Ramos (cell line): ENCODE results near the gene RAB40B.

ENCODE experiments used
- in situ Hi-C: fragments of 300-500 bp; cut with MboI; formaldehyde crosslinking; loops from one replicate; pipeline ENCODE4 v1.14.3; 2022; ENCODE audit warnings: low sequenced_read_pairs; ENCODE audit not compliant: unreplicated experiment

The RAB40B gene

GRCh38 chr17:82693168-82693867, 5.2 kb downstream of the RAB40B start:
- in situ Hi-C loops: no loop called here

GRCh38 chr17:82692268-82692667, 6.2 kb downstream of the RAB40B start:
- in situ Hi-C loops: no loop called here

DNA sequence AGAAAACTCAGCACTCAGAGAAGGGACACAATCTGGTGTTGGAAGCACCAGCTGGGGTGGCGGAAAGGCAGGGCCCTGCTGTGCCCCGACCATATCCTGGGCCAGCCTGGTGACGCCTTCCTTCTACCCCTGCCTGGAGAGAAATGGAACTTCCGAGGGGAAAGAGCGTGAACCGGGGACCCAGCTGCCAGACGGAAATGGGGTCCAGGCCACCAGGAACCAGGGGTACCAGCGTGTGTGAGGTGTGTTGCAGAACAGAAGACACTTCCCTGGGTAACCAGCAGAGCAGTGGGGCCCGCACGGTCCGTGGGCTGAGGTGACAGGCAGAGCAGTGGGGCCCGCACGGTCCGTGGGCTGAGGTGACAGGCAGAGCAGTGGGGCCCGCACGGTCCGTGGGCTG, 6.8 kb downstream of the RAB40B start:
- in situ Hi-C loops: no loop called here

- in situ Hi-C loops: no loop called here
Observed at GRCh38 chr17:82690786-82691489, 7.6 kb downstream of the RAB40B start.

DNA sequence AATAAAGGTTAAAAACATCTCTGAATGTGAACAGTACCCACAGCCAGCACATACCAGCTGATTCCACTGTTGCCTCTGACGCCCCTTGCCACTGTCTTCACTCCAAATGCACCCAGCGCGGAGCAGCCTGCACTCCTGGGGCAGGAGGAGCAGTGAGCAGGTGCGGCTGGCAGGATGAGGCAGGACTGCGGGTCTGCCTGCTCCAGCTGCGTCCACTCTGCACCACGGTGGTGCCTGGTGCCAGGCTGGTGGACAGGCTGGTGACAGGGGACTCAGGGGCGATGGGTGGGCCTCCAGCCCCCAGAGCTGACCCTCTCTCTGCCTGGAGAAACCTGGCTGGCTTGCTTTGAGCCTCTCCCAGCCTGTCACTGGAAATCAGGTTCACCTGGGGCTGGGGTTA, 9.4 kb downstream of the RAB40B start:
- in situ Hi-C loops: no loop called here

DNA sequence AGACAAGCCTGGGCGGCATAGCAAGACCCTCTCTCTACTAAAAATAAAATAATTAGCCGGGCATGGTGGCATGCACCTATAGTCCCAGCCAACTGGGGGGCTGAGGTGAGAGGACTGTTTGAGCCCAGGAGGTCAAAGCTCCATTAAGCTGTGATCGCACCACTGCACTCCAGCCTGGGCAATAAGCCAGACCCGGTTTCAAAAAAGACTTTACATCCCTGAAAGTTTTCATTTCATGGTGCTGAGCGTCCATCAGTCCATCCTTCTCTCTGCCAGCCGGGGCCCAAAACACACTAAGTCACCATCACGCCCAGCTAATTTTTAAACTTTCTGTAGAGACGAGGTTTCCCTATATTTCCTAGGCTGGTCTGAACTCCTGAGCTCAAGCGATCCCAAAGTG, 10.6 kb downstream of the RAB40B start:
- in situ Hi-C loops: no loop called here

DNA sequence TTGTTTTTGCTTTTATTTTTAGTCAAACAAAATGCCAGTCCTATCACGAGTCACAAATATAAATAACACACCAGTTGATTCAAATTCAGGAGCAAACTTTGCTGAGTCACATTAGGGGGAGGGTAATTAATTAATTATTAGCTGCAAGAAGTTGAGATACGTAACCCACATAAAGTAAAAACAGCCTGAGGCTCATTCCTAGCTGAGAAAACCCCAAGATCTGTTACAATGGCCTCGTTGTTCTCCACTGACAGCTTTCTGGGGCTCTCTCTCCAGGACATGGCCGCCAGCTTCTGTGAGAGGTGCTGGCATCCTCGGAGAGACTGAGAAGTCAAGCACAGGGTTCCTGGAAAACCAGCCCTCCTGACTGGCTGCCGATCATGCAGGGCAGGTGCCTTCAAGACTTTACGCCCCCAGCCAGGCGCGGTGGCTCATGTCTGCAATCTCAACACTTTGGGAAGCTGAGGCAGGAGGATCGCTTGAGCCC, 11.1 kb downstream of the RAB40B start:
- in situ Hi-C loops: no loop called here

GRCh38 chr17:82686366-82687324, 11.9 kb downstream of the RAB40B start:
- in situ Hi-C loops: no loop called here

- in situ Hi-C loops: no loop called here
Observed at GRCh38 chr17:82685291-82685690, 13.2 kb downstream of the RAB40B start.

- in situ Hi-C loops: no loop called here
Observed at GRCh38 chr17:82684228-82684841, 14.2 kb downstream of the RAB40B start.

DNA sequence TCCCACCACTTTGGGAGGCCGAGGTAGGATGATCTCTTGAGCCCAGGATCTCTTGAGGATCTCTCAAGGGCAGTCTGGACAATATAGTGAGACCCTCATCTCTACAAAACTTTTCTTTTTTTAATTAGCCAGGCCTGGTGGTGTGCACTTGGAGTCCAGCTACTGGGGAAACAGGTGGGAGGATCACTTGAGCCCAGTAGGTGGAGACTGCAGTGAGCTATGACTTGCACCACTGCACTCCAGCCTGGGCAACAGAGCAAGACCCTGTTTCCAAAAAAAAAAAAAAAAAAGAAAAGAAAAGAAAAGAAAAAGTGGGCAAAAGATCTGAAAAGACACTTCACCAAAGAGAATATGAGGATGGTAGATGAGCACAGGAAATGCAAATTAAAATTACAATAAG, 15.0 kb downstream of the RAB40B start:
- in situ Hi-C loops: no loop called here

- in situ Hi-C loops: no loop called here
Observed at GRCh38 chr17:82681547-82681946, 17.0 kb downstream of the RAB40B start.

- in situ Hi-C loops: no loop called here
Observed at GRCh38 chr17:82679586-82680465, 18.7 kb downstream of the RAB40B start.

GRCh38 chr17:82678265-82678891, 20.1 kb downstream of the RAB40B start:
- in situ Hi-C loops: no loop called here

DNA sequence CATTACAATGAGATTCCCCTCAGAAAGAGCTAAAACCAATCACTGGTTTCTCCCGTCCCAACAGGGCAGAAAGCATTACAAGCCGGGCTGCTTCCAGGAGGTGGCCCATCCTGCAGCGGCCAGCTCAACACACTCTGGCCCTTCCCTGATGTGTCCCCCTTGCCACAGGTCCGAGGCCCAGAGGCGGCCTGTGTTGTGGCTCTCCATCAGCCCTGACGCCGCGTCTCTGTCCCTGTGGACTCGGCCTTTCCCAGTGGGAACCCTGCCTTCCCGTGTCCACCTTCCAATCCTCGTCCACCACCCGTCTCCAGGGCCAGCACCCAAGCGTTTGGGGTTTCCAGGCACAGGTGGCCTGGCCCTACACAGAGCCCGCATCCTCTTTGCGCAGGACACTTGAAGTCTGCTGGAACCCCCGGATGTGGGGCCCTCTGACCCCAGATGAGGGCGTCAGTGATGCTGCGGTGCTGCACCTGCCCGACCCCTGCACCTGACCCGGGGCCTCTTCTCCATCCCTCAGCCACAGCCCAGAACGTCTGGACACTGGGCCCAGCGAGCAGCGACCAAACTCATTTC, 21.1 kb downstream of the RAB40B start:
- in situ Hi-C loops: no loop called here

DNA sequence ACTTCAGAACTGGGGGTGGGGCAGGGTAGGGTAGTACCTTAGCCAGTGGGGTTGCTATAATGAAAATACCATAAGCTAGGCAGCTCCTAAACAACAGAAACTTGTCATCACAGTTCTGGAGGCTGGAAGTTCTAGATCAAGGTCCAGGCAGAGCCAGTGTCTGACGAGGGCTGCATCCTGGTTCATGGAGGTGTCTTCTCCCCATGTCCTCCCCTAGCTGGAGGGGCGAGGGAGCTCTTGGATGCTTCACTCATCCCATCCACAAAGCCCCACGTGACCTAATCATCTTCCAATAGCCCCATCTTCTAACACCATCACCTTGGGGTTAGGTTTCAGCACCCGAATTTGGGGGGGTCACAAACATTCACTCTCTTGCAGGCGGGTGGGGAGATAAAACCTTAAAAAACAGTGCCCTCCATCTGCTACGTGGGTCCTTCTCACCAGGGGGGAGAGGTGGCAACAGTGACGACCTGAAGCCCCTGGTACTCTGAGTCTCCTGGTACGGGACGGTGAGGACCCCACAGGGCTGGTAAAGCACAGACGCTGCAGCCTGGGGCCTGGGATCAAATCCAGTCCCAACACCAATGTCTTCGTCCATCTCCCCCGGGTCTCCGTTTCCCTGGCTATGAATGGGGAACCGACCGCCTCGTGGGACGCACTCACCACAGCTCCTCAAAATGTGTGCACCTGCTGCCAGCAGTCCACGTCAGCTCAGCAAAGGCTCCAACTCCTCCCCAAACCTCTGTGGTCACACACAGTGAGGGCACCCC, 22.8 kb downstream of the RAB40B start:
- in situ Hi-C loops: no loop called here

- in situ Hi-C loops: no loop called here
Observed at GRCh38 chr17:82674656-82675475, 23.6 kb downstream of the RAB40B start.
